Activated T-cell treated with anti-CD3 and anti-CD28 coated beads for 24 hours (primary cell): ENCODE results near the gene ARSB.
"Not testable (repeated sequence)": the region's sequence is repeated elsewhere in the genome, so short reads cannot be mapped to it uniquely, and the experiment has no call there.

ENCODE experiments used
- DNase-seq: peaks from one replicate; pipeline ENCODE4 v3.0.0-alpha.2; 2020; ENCODE audit warnings: low read depth

Gene ARSB

GRCh38 chr5:78953092-78953800 is 31.9 kb downstream of the ARSB start:
- no peak for DNase-seq

DNA sequence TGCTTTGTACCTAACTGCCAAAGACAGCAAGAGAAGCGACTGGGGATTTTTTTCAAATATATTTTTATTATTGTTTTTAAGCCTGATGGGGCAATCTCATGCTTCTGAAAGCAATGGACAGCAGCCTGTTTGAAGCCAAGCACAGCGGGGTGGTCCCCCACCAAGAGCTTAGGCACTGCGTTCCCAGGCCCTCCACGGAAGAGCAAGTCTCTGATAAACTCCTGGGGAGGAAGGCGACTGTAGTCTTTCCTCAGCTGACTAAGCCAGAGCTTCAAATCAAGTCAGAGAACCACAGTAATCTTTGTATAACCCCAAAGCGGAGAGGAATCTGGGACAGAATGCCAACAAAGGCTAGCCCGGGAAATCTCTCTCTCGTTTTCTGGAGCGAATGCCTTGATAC is 54.4 kb downstream of the ARSB start:
- DNase-seq = no peak

GRCh38 chr5:78929833-78930232 is 55.3 kb downstream of the ARSB start:
- no peak for DNase-seq

DNA sequence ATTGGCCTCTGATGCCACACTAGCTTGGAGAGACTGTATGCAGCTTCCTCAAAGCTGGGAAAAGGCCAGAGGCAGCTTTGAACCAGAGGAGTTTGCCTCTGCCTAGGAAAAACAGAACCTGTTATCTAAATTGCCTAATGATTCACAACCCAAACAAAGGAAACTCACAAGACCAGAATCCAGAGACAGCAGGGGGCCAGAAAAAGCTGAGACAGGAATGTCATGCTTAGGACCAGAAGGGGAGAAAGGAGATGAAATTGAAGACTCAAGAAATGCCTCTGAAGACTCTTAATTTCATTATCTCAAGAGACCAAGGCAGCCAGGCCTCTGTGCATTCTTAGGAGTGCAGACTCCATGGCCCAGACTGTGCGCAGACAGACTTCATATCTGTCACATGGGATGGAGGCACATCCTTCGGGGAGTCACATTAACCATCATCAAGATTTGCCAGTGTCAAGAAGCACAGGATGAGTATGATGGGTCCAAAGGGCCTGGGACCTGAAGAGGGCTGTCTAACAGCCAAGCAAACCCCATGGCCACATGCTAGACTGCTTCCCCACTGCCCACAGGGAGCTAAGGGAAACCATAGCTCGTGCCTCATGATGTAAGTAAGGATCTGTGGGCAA is 57.3 kb downstream of the ARSB start:
- DNase-seq = no peak

DNA sequence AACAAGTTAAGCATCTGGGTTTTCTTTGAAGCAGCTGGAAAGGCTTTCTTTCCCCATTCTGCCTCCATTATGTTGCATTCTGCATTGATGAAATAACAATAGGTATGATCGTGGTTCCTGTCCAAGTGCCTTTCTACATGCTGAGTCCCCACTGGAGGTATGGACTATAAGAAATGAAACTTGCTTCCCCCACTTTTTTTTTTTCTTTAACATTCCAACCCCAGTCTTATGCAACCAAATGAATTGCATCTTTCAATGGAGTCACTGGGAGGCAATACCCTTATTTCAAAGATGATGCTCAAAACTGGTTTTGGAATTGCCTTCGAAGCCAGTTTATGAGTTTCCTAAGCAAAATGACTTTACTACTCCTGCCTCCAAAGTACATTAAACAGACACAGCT is 58.9 kb downstream of the ARSB start:
- no peak for DNase-seq

GRCh38 chr5:78925129-78925876 is 59.8 kb downstream of the ARSB start:
- DNase-seq = no peak

DNA sequence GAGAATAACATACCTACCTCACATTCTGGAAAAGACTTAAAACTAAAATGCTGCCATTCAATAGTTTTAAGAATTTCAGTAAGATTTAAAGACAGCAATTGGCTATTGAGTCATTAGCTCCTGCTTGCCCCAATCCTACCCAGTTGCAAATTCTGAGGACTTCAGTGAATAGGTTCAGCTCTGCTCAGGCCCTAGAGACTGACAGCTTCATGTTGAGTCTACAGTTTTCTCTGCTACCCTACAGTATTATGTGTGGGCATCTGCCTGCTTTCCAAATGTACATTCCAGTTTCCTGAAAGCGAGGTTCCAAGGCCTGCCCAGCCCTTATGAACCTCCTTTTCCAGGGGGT is 61.5 kb downstream of the ARSB start:
- DNase-seq = no peak

DNA sequence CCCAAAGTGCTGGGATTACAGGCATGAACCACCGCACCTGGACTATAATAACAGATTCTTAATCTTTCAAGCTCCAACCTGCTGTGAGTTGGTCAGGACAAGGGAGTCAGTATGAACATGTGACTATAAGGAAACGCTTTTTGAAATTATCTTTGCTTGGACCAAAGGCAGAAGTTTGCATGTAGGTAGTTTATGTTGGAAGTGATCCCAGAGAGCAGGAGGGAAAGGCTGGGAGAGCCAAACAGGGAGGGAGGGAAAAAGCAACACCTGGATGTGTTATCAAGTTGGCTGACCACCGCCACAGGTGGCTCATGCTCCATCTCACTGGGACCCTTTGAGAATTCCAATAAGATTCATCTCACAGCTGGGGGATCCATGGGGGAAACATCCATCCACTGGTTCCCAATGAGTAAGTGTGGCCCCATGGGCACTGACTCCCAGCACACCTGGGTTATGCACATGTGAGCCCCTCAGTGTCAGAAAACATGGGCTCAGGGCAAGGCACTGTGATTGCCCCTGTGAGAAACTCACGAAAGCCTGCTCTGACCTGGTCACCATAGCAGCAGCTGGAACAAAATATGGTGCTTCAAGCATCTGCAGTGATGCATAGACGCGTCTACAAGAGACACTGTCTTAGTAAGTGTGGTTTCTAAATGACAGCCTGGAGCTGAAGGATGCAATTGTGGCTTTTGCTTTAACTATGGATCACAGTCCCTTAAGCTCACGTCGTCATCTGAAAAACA is 62.1 kb downstream of the ARSB start:
- DNase-seq = no peak

GRCh38 chr5:78920604-78921003 is 64.5 kb downstream of the ARSB start:
- no peak for DNase-seq

DNA sequence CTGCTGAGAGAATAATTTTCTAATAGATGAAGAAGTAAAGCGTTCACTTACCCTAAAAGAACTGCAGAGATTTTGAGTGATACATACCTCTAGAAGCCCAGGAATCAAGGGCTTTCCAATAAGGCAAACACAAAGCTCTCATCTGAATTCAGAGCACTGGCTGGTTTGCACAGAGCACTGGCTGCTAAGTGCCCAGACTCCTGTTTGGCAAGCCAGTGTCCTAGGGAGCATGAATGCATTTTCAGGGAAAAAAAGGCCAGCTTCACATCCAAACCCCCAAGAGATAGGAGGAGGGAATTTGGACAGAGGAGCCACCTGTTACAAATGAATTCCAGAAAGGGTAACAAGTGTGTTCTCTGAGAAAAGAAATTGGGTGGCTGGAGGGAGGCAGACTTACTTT is 65.3 kb downstream of the ARSB start:
- no peak for DNase-seq

GRCh38 chr5:78916044-78916443 is 69.1 kb downstream of the ARSB start:
- DNase-seq = no peak

- no peak for DNase-seq
Observed at GRCh38 chr5:78915170-78915569, 69.9 kb downstream of the ARSB start.

DNA sequence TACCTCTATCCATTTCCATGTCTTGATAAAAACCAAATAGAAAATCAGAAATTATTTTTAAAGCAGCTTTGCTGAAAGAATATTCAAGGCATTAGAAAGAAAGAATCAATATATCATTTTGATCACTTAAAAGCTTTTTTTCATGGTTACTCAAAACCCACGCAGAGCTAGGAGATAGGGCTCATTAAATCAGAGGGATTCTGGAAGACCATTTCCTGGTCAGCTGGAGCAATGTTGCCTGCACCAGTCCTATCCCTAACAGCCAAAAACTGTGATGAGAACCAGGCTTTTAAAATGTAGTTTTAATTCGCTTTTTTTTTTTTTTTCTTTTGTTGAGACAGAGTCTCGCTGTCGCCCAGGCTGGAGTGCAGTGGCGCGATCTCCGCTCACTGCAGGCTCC is 72.3 kb downstream of the ARSB start:
- no peak for DNase-seq

DNA sequence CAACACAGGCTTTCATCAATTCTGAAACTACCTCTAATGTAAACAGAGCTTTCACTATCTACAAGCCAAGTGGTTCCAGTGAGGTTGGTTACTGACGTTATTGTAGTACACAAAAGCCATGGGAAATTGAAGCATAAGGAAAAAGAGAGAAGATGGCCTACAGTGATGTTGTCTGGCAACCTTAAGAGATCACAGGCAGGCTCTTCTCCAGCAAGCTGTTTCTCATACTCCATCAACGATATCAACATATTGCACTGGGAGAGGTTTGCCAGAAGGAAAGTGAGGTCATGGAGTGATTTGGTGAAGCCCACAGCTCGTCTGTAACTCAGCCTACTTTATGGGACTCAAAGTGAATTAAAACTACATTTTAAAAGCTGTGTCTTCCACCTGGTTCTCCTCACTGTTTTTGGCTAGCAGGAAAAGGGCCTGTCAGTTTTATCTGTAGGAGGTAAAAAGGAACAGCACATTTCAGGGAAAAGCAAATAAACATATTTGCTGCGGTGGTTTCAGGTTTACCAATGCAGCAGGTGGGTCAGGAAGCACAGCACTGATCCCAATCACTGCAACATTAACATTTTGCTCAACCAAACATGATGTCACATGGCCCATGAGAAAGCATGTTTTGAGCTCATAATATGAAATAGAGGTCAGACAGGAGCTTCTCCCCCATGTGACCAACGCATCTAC is 72.9 kb downstream of the ARSB start:
- no peak for DNase-seq

GRCh38 chr5:78909224-78909983 is 75.7 kb downstream of the ARSB start:
- not testable (repeated sequence) for DNase-seq

GRCh38 chr5:78908173-78909061 is 76.7 kb downstream of the ARSB start:
- DNase-seq = no peak

DNA sequence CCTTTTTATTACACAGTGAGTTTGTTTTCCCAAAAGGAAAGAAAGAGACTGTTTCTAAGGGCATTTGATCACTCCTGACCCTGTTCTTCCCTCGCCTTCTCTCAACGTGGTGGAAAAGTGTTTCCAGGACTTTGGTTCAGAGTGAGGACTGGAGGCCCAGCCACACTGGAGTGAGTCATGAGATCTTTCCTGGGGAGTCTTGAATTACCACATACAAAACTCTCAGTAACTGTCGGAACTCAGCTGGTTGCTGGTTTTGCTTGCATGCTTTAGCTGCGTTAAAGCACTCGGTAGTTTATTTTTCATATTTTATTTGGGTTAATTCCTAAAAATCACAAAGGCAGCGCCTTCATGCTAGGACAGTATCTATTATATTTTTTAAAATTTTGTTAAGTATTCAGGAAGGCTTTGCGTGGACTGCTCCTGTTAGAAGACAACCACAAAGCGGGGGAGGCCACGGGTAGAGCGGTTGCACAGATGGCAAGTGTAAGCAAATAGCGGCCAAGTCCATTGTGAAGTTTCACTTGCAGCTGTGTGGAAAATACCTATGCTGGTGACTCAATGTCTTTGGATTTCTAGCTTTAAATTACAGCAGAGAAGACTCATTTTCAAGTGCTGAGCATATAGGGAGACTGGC is 77.7 kb downstream of the ARSB start:
- DNase-seq = no peak

GRCh38 chr5:78905084-78905938 is 79.8 kb downstream of the ARSB start:
- no peak for DNase-seq

DNA sequence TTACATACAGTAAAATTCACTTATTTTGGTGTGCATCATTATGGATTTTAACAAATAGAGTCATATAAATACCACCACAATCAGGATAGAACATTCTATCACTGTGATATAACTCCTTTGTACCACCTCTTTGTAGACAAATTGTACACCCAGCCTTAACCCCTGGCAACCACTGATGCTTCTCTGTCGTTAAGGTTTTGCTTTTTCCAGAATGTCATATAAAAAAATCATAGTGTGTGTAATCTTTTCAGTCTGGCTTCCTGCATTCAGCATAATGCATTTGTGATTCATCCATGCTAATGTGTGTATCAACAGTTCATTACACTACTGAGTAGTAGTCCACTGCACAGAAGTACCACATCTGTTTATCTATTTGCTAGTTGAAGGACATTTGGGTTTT is 81.2 kb downstream of the ARSB start:
- DNase-seq = no peak
